Neural cell (in vitro differentiated cells): ENCODE measurements around the gene TTYH3.

ENCODE experiments used
- EP300 ChIP-seq: fragments of 450-650 bp; conservative IDR thresholded peaks from 2 replicates; pipeline ENCODE4 v1.6.1; 2014; ENCODE audit warnings: antibody characterized with exemption, mild to moderate bottlenecking, moderate library complexity; ENCODE audit not compliant: poor library complexity, severe bottlenecking
- EZH2 ChIP-seq: fragments of 200-600, 300-800 bp; shearing (Covaris generic), sonication (generic); IDR thresholded peaks from 2 replicates; pipeline ENCODE4 v1.6.1; 2014; ENCODE audit warnings: antibody characterized with exemption, low read length, borderline replicate concordance, mild to moderate bottlenecking; ENCODE audit not compliant: insufficient read depth, poor library complexity, severe bottlenecking
- MXI1 ChIP-seq: fragments of 450-650 bp; conservative IDR thresholded peaks from 2 replicates; pipeline ENCODE4 v1.6.1; 2014; ENCODE audit warnings: antibody characterized with exemption, mild to moderate bottlenecking; ENCODE audit not compliant: poor library complexity, severe bottlenecking
- POLR2AphosphoS5 ChIP-seq: IDR thresholded peaks from 2 replicates; pipeline ENCODE4 v1.6.1; 2012
- RAD21 ChIP-seq: fragments of 450-650 bp; conservative IDR thresholded peaks from 2 replicates; pipeline ENCODE4 v1.6.1; 2014; ENCODE audit warnings: antibody characterized with exemption, mild to moderate bottlenecking, moderate library complexity
- TAF1 ChIP-seq: IDR thresholded peaks from 2 replicates; pipeline ENCODE4 v1.6.1; 2012; ENCODE audit warnings: low read depth
- TF ChIP-seq, protein P1 (sequence below): fragments of 450-650 bp; IDR thresholded peaks from 2 replicates; pipeline ENCODE4 v1.5.1; 2014; ENCODE audit warnings: antibody characterized with exemption, mild to moderate bottlenecking, moderate library complexity; ENCODE audit not compliant: poor library complexity, severe bottlenecking
- TF ChIP-seq, protein P2 (sequence below): IDR thresholded peaks from 2 replicates; pipeline ENCODE4 v1.6.1; 2012; ENCODE audit warnings: borderline replicate concordance

DNA sequence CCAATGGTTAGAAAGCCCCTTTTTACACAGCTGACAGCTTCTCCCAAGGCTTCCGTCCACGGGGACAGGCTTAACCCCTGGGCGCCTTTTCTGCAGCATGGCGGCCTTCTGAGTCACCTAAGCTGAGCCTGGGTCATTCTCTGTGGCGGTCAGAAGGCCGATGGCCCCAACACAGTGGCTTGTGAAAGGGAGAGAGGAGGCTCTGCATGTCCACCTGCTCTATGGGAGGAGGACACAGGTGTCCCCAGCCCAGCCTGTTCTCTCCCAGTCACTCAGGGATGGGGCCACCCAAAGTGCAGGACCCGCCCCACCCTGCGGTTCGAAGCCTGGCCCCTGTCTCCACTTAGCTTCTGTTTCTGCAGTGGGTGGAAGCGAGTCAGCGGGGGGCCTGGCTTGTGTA, 20.4 kb upstream of the TTYH3 start:
- TF ChIP-seq, protein P1, sequence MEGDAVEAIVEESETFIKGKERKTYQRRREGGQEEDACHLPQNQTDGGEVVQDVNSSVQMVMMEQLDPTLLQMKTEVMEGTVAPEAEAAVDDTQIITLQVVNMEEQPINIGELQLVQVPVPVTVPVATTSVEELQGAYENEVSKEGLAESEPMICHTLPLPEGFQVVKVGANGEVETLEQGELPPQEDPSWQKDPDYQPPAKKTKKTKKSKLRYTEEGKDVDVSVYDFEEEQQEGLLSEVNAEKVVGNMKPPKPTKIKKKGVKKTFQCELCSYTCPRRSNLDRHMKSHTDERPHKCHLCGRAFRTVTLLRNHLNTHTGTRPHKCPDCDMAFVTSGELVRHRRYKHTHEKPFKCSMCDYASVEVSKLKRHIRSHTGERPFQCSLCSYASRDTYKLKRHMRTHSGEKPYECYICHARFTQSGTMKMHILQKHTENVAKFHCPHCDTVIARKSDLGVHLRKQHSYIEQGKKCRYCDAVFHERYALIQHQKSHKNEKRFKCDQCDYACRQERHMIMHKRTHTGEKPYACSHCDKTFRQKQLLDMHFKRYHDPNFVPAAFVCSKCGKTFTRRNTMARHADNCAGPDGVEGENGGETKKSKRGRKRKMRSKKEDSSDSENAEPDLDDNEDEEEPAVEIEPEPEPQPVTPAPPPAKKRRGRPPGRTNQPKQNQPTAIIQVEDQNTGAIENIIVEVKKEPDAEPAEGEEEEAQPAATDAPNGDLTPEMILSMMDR = no peak
- no peak for TF ChIP-seq POLR2AphosphoS5
- no peak for TF ChIP-seq EZH2
- TF ChIP-seq TAF1 = no peak
- no peak for TF ChIP-seq RAD21
- TF ChIP-seq EP300 = no peak
- TF ChIP-seq, protein P2, sequence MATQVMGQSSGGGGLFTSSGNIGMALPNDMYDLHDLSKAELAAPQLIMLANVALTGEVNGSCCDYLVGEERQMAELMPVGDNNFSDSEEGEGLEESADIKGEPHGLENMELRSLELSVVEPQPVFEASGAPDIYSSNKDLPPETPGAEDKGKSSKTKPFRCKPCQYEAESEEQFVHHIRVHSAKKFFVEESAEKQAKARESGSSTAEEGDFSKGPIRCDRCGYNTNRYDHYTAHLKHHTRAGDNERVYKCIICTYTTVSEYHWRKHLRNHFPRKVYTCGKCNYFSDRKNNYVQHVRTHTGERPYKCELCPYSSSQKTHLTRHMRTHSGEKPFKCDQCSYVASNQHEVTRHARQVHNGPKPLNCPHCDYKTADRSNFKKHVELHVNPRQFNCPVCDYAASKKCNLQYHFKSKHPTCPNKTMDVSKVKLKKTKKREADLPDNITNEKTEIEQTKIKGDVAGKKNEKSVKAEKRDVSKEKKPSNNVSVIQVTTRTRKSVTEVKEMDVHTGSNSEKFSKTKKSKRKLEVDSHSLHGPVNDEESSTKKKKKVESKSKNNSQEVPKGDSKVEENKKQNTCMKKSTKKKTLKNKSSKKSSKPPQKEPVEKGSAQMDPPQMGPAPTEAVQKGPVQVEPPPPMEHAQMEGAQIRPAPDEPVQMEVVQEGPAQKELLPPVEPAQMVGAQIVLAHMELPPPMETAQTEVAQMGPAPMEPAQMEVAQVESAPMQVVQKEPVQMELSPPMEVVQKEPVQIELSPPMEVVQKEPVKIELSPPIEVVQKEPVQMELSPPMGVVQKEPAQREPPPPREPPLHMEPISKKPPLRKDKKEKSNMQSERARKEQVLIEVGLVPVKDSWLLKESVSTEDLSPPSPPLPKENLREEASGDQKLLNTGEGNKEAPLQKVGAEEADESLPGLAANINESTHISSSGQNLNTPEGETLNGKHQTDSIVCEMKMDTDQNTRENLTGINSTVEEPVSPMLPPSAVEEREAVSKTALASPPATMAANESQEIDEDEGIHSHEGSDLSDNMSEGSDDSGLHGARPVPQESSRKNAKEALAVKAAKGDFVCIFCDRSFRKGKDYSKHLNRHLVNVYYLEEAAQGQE = no peak
- no peak for TF ChIP-seq MXI1
